ENCODE measurements around the gene EMP3. TPM values are rescaled to one million over a fixed set of nuclear protein-coding genes. Genes with fewer than 3 reads are reported as not detected.
A peak's percentile ranks its signal among the peaks of the same experiment; 100 is the strongest.
"Not testable (repeated sequence)": the region's sequence is repeated elsewhere in the genome, so short reads cannot be mapped to it uniquely, and the experiment has no call there.

EMP3 gene
- total and polyA plus RNA-seq, 2 experiments from 2014 or later, result 68.4 to 381 TPM

GRCh38 chr19:48290771-48291488, 34.4 kb upstream of the EMP3 start:
- Histone ChIP-seq H3K27me3 (no peaks in the 10 kb centered on the region), H3K27ac (no peak overlapping the region), H3K4me1 (ENCODE audit: insufficient read depth) (no peaks in the 10 kb centered on the region), H3K4me3 (peak overlapping the region; percentile 41), H3K9me2 (replicated peaks; ENCODE audit: insufficient read depth) (no peaks in the 10 kb centered on the region), H3K79me2 (no peaks in the 10 kb centered on the region), H3K4me2 (peak overlapping the region; percentile 93), H4K20me1 (ENCODE audit: insufficient read depth, poor library complexity, severe bottlenecking) (no peaks in the 10 kb centered on the region), H3K36me3 (replicated peaks; ENCODE audit: insufficient read depth, low read depth) (no peaks in the 10 kb centered on the region), H2AFZ (peak overlapping the region; percentile 82), H3K9me3 (ENCODE audit: low read depth) (no peaks in the 10 kb centered on the region)
- under 1% methylated on average over 45 of the region's 45 CpGs for WGBS (ENCODE audit: low lambda C conversion rate, missing lambda C conversion rate)
- no peak for TF ChIP-seq EZH2 (IDR thresholded peaks at IDR 0.05; ENCODE audit: borderline replicate concordance)
- TF ChIP-seq EZH2phosphoT487 (IDR thresholded peaks at IDR 0.05; ENCODE audit: low read depth, severe bottlenecking, unreplicated experiment), result no peak
- TF ChIP-seq CTCF (IDR thresholded peaks at IDR 0.05; ENCODE audit: poor library complexity), result peak; percentile 99
- peak; percentile 86 for DNase-seq (ENCODE audit: low spot score)

GRCh38 chr19:48291489-48291815, 33.9 kb upstream of the EMP3 start:
- 33% methylated on average over 11 of the region's 11 CpGs for WGBS (ENCODE audit: low lambda C conversion rate, missing lambda C conversion rate)
- not testable (repeated sequence) for H3K4me3 ChIP-seq; H3K4me1 ChIP-seq (ENCODE audit: insufficient read depth); H2AFZ ChIP-seq; H3K9me3 ChIP-seq (ENCODE audit: low read depth); H3K27me3 ChIP-seq; H3K36me3 ChIP-seq (replicated peaks; ENCODE audit: insufficient read depth, low read depth); H3K27ac ChIP-seq; H4K20me1 ChIP-seq (ENCODE audit: insufficient read depth, poor library complexity, severe bottlenecking); H3K9me2 ChIP-seq (replicated peaks; ENCODE audit: insufficient read depth); DNase-seq (ENCODE audit: low spot score); H3K79me2 ChIP-seq
- H3K4me2 ChIP-seq, result peak overlapping the region; percentile 93

- Histone ChIP-seq H3K27ac (no peak overlapping the region), H4K20me1 (ENCODE audit: insufficient read depth, poor library complexity, severe bottlenecking) (no peaks in the 10 kb centered on the region), H3K36me3 (replicated peaks; ENCODE audit: insufficient read depth, low read depth) (no peaks in the 10 kb centered on the region), H3K4me3 (no peak overlapping the region), H3K4me1 (ENCODE audit: insufficient read depth) (no peaks in the 10 kb centered on the region), H3K27me3 (no peaks in the 10 kb centered on the region), H3K9me3 (ENCODE audit: low read depth) (no peaks in the 10 kb centered on the region), H3K79me2 (no peaks in the 10 kb centered on the region), H2AFZ (no peak overlapping the region), H3K4me2 (no peak overlapping the region), H3K9me2 (replicated peaks; ENCODE audit: insufficient read depth) (no peaks in the 10 kb centered on the region)
- WGBS (ENCODE audit: low lambda C conversion rate, missing lambda C conversion rate), result 90% methylated on average over 4 of the region's 4 CpGs
- no peak for DNase-seq (ENCODE audit: low spot score)
- TF ChIP-seq CTCF (IDR thresholded peaks at IDR 0.05; ENCODE audit: poor library complexity), result no peak
- TF ChIP-seq EZH2 (IDR thresholded peaks at IDR 0.05; ENCODE audit: borderline replicate concordance), result no peak
- TF ChIP-seq EZH2phosphoT487 (IDR thresholded peaks at IDR 0.05; ENCODE audit: low read depth, severe bottlenecking, unreplicated experiment), result no peak
Measured at GRCh38 chr19:48292798-48293197, 32.6 kb upstream of the EMP3 start.

GRCh38 chr19:48295458-48295857, 29.9 kb upstream of the EMP3 start:
- no peak for DNase-seq (ENCODE audit: low spot score)
- H2AFZ ChIP-seq, result no peak overlapping the region
- H3K9me2 ChIP-seq (replicated peaks; ENCODE audit: insufficient read depth), result no peaks in the 10 kb centered on the region
- no peaks in the 10 kb centered on the region for H3K79me2 ChIP-seq
- TF ChIP-seq EZH2phosphoT487 (IDR thresholded peaks at IDR 0.05; ENCODE audit: low read depth, severe bottlenecking, unreplicated experiment) (no peak), CTCF (IDR thresholded peaks at IDR 0.05; ENCODE audit: poor library complexity) (no peak), EZH2 (IDR thresholded peaks at IDR 0.05; ENCODE audit: borderline replicate concordance) (no peak)
- no peaks in the 10 kb centered on the region for H3K36me3 ChIP-seq (replicated peaks; ENCODE audit: insufficient read depth, low read depth)
- H3K9me3 ChIP-seq (ENCODE audit: low read depth), result no peaks in the 10 kb centered on the region
- H3K27me3 ChIP-seq, result no peaks in the 10 kb centered on the region
- 80% methylated on average over 10 of the region's 10 CpGs for WGBS (ENCODE audit: low lambda C conversion rate, missing lambda C conversion rate)
- no peak overlapping the region for H3K27ac ChIP-seq
- H3K4me2 ChIP-seq, result no peak overlapping the region
- no peak overlapping the region for H3K4me3 ChIP-seq
- H3K4me1 ChIP-seq (ENCODE audit: insufficient read depth), result no peaks in the 10 kb centered on the region
- H4K20me1 ChIP-seq (ENCODE audit: insufficient read depth, poor library complexity, severe bottlenecking), result no peaks in the 10 kb centered on the region
